Transverse colon (tissue), 4 donors: ENCODE measurements around the gene F2RL1. TPM values are rescaled to one million over a fixed set of nuclear protein-coding genes. Genes with fewer than 3 reads are reported as not detected.

Source experiments
- DNase-seq: peaks from one replicate; pipeline ENCODE4 v3.0.0-alpha.2; 2019
- H3K27ac ChIP-seq, 4 donors: fragments of 200-600 bp; sonication (generic); 2 replicates each; pipeline ENCODE4 v1.5.1; 2016 to 2018; ENCODE audit warnings: inconsistent platforms in 4 of 4
- H3K27me3 ChIP-seq: fragments of 200-600 bp; sonication (generic); 2 replicates; pipeline ENCODE4 v1.5.1; 2017; ENCODE audit warnings: inconsistent platforms
- H3K36me3 ChIP-seq, 4 donors: fragments of 200-600 bp; sonication (generic); 2 replicates each; pipeline ENCODE4 v1.5.1; 2017 to 2019; ENCODE audit warnings: inconsistent platforms in 4 of 4
- H3K4me1 ChIP-seq, 4 donors: fragments of 200-600 bp; sonication (generic); 2 replicates each; pipeline ENCODE4 v1.5.1; 2017 to 2020; ENCODE audit warnings: inconsistent platforms in 4 of 4
- H3K4me3 ChIP-seq, 4 donors: fragments of 200-600 bp; sonication (generic); 1 replicate in 1 of 4; 2 replicates in 3 of 4; pipeline versions ENCODE4 v1.5.1 to v1.6.1; 2017 to 2019; ENCODE audit warnings: inconsistent platforms in 4 of 4
- H3K9me3 ChIP-seq, 2 donors: fragments of 200-600 bp; sonication (generic); 2 replicates each; pipeline ENCODE4 v1.5.1; 2017 to 2019; ENCODE audit warnings: inconsistent platforms in 2 of 2
- CTCF ChIP-seq, 5 experiments: fragments of 200-600 bp in 3 of 5; fragments of 450-650 bp in 2 of 5; sonication (generic) in 3 of 5; IDR thresholded peaks; 1 replicate in 2 of 5; 2 replicates in 3 of 5; pipeline ENCODE4 v1.5.1; 2016 to 2017; ENCODE audit warnings: antibody characterized with exemption in 5 of 5, inconsistent platforms in 3 of 5, mild to moderate bottlenecking in 2 of 5, moderate library complexity in 1 of 5
- EP300 ChIP-seq: sonication (generic); formaldehyde crosslinking; IDR thresholded peaks from one replicate; pipeline ENCODE4 v1.6.1; 2017; ENCODE audit warnings: antibody characterized with exemption, low read depth
- POLR2A ChIP-seq: fragments of 450-650 bp; IDR thresholded peaks from one replicate; pipeline ENCODE4 v1.6.1; 2016; ENCODE audit warnings: antibody characterized with exemption, mild to moderate bottlenecking, moderate library complexity
- POLR2AphosphoS5 ChIP-seq, 3 donors: sonication (generic); formaldehyde crosslinking; IDR thresholded peaks; one replicate each; pipeline ENCODE4 v1.6.1; 2016; ENCODE audit warnings: antibody characterized with exemption in 3 of 3
- WGBS, 2 donors: methylation state at CpG; one replicate each; pipeline ENCODE4 v1.1.5; 2018; ENCODE audit warnings: low coverage in 1 of 2; 5-methylcytosine and 5-hydroxymethylcytosine counted together
- in situ Hi-C, 4 donors: fragments of 200-750 bp; cut with MboI; loops; one replicate each; pipeline versions ENCODE4 v1.15.0 to v1.15.1; 2017; ENCODE audit warnings: low sequenced_read_pairs in 3 of 4, low pct_ligation_motif_present in 1 of 4, low pct_unique_long_range_greater_than_20kb in 1 of 4
- intact Hi-C: fragments of 100-400 bp; cut with DNase I; formaldehyde crosslinking; loops from one replicate; pipeline ENCODE4 v1.15.1; 2023; ENCODE audit warnings: low total_unique reads
- total RNA-seq, 4 donors: library from RNA; depleted of rRNA; stranded (reverse); fragments of >200 nt; gene quantifications; one replicate each; pipeline ENCODE4 v1.1.0, GENCODE V29; 2016

F2RL1 gene
- total RNA-seq, 4 donors from 2014 or later = 38.8 to 209 (median 92.1) TPM

- intact Hi-C loops = no loop called here
Measured at GRCh38 chr5:76861612-76862011, 42.8 kb downstream of the F2RL1 start.

GRCh38 chr5:76863001-76863400 is 44.2 kb downstream of the F2RL1 start:
- Histone ChIP-seq H3K9me3 (no peaks in the 10 kb centered on the region), H3K27me3 (no peaks in the 10 kb centered on the region), H3K4me1 (peaks cover 0 to 12% (median 0%) of the 10 kb centered on the region in 4 donors), H3K36me3 (no peaks in the 10 kb centered on the region), H3K4me3 (no peak overlapping the region), H3K27ac (no peak overlapping the region)
- DNase-seq = no peak
- intact Hi-C loops (no loop called here), in situ Hi-C loops (loop anchor here in 1 of 4 donors (10.0 kb wide), 1 partner anchor 152 kb away; no protein-coding TSS in a partner anchor)
- WGBS, 2 donors = 0 to 35% methylated on average over 1 of the region's 1 CpG
- TF ChIP-seq CTCF (IDR thresholded peaks at IDR 0.05) (no peak), POLR2A (no peak), POLR2AphosphoS5 (IDR thresholded peaks at IDR 0.05) (no peak), EP300 (no peak)

More at GRCh38 chr5:76861612-76862011, 42.8 kb downstream of the F2RL1 start:
- Histone ChIP-seq H3K4me3 (no peak overlapping the region), H3K27me3 (no peaks in the 10 kb centered on the region), H3K4me1 (peaks cover 0 to 16% (median under 1%) of the 10 kb centered on the region in 4 donors), H3K36me3 (no peaks in the 10 kb centered on the region), H3K27ac (no peak overlapping the region), H3K9me3 (no peaks in the 10 kb centered on the region)
- 71 to 79% methylated on average over 2 to 5 of the region's 5 CpGs for WGBS, 2 donors
- no peak for DNase-seq
- TF ChIP-seq EP300 = no peak
- TF ChIP-seq POLR2A = no peak
- no peak for TF ChIP-seq CTCF (IDR thresholded peaks at IDR 0.05)
- no peak for TF ChIP-seq POLR2AphosphoS5 (IDR thresholded peaks at IDR 0.05)
- in situ Hi-C loops = loop anchor here in 1 of 4 donors (10.0 kb wide), 1 partner anchor 153 kb away; no protein-coding TSS in a partner anchor

- DNase-seq = no peak
- H3K27ac ChIP-seq = peak overlapping the region in 1 of 4 donors; percentile 13
- intact Hi-C loops (no loop called here), in situ Hi-C loops (loop anchor here in 1 of 4 donors (10.0 kb wide), 1 partner anchor 148 kb away; no protein-coding TSS in a partner anchor)
- no peaks in the 10 kb centered on the region for H3K9me3 ChIP-seq
- TF ChIP-seq CTCF (IDR thresholded peaks at IDR 0.05) (no peak), POLR2A (no peak), POLR2AphosphoS5 (IDR thresholded peaks at IDR 0.05) (no peak), EP300 (no peak)
- H3K4me1 ChIP-seq = peaks cover 0 to 12% (median 0%) of the 10 kb centered on the region in 4 donors
- H3K4me3 ChIP-seq = no peak overlapping the region
- H3K27me3 ChIP-seq = no peaks in the 10 kb centered on the region
- 71 to 80% methylated on average over 2 of the region's 2 CpGs for WGBS, 2 donors
- H3K36me3 ChIP-seq = no peaks in the 10 kb centered on the region
Measured at GRCh38 chr5:76866503-76866902, 47.7 kb downstream of the F2RL1 start.

GRCh38 chr5:76867038-76867437 is 48.2 kb downstream of the F2RL1 start:
- Histone ChIP-seq H3K27ac (no peak overlapping the region), H3K9me3 (no peaks in the 10 kb centered on the region), H3K4me1 (peaks cover 0 to 12% (median 0%) of the 10 kb centered on the region in 4 donors), H3K27me3 (no peaks in the 10 kb centered on the region), H3K4me3 (no peak overlapping the region), H3K36me3 (no peaks in the 10 kb centered on the region)
- no peak for DNase-seq
- in situ Hi-C loops (loop anchor here in 1 of 4 donors (10.0 kb wide), 1 partner anchor 148 kb away; no protein-coding TSS in a partner anchor), intact Hi-C loops (no loop called here)
- 58 to 71% methylated on average over 4 of the region's 4 CpGs for WGBS, 2 donors
- no peak for TF ChIP-seq CTCF (IDR thresholded peaks at IDR 0.05)
- TF ChIP-seq POLR2AphosphoS5 (IDR thresholded peaks at IDR 0.05) = no peak
- no peak for TF ChIP-seq POLR2A
- TF ChIP-seq EP300 = no peak
